ENCODE measurements around the gene HAAO. TPM values are rescaled to one million over a fixed set of nuclear protein-coding genes. Genes with fewer than 3 reads are reported as not detected.
A peak's percentile ranks its signal among the peaks of the same experiment; 100 is the strongest.

Gene HAAO
- total and polyA plus RNA-seq, 2 of the 13 experiments (the other 11 are each of a cell fraction or from before 2014, with no cell fraction given), result 36.1 to 42.7 TPM

GRCh38 chr2:42787788-42788477 is 4.5 kb downstream of the HAAO start (continued):
- TF ChIP-seq ZNF414 (CRISPR knock-in tag; IDR thresholded peaks at IDR 0.05) (peak; percentile 40; the same call in 1 of the 2 replicates), PCBP1 (IDR thresholded peaks at IDR 0.05; ENCODE audit: borderline replicate concordance, low read depth, low read length) (peak; percentile 54; the same call in 1 of the 2 replicates), TAF1 (CRISPR knock-in tag; IDR thresholded peaks at IDR 0.05) (no peak), ZNF883 (CRISPR knock-in tag; IDR thresholded peaks at IDR 0.05; ENCODE audit: not compliant biosample characterization) (no peak), HMGXB4 (CRISPR knock-in tag; IDR thresholded peaks at IDR 0.05; ENCODE audit: borderline replicate concordance in 1 of 2, low read depth in 1 of 2) (no peak), ATF6 (CRISPR knock-in tag; conservative IDR thresholded peaks at IDR 0.05) (no peak), CEBPB (IDR thresholded peaks at IDR 0.05; ENCODE audit: borderline replicate concordance, low read depth, low read length) (no peak), FOXA3 (CRISPR knock-in tag; IDR thresholded peaks at IDR 0.05) (no peak; the same call in 1 of the 2 replicates), ZNF251 (CRISPR knock-in tag; IDR thresholded peaks at IDR 0.05) (no peak), ZNF225 (CRISPR knock-in tag; IDR thresholded peaks at IDR 0.05) (0 out of 2 replicates have a peak, but pooled peaks have one; percentile 66), NR2F1 (CRISPR knock-in tag; IDR thresholded peaks at IDR 0.05) (0 out of 4 replicates have a peak, but pooled peaks of 1 of the 2 experiments have one; percentile 56), AKNA (CRISPR knock-in tag; IDR thresholded peaks at IDR 0.05; ENCODE audit: borderline replicate concordance) (no peak), TBX2 (CRISPR knock-in tag; IDR thresholded peaks at IDR 0.05; ENCODE audit: borderline replicate concordance) (peak; percentile 68; the same call in 1 of the 2 replicates), HMG20A (CRISPR knock-in tag; IDR thresholded peaks at IDR 0.05; ENCODE audit: borderline replicate concordance) (peak; percentile 23; the same call in 1 of the 2 replicates), RFXAP (CRISPR knock-in tag; IDR thresholded peaks at IDR 0.05; ENCODE audit: borderline replicate concordance) (no peak), CREM (IDR thresholded peaks at IDR 0.05) (peak; percentile 33; the same call in 1 of the 2 replicates), CREM (CRISPR knock-in tag; IDR thresholded peaks at IDR 0.05) (no peak), GABPA (IDR thresholded peaks at IDR 0.05; ENCODE audit: low read depth, low read length) (no peak), GABPA (CRISPR knock-in tag; IDR thresholded peaks at IDR 0.05; ENCODE audit: low read depth) (no peak), FOXK1 (CRISPR knock-in tag; IDR thresholded peaks at IDR 0.05; ENCODE audit: borderline replicate concordance, low read depth) (no peak)
